ENCODE measurements around the gene INS. TPM values are rescaled to one million over a fixed set of nuclear protein-coding genes. Genes with fewer than 3 reads are reported as not detected.

The INS gene
- total and polyA plus RNA-seq, 2 of the 4 experiments (the other 2 are of a cell fraction) = not detected

GRCh38 chr11:2128130-2128510 lies 32.9 kb downstream of the INS start:
- Histone ChIP-seq H4K8ac (ENCODE audit: low read depth in 2 of 2, low read length in 2 of 2) (no peak overlapping the region), H2BK15ac (ENCODE audit: low read depth, low read length) (no peak overlapping the region), H2BK5ac (ENCODE audit: low read depth, low read length, poor library complexity, severe bottlenecking) (no peak overlapping the region), H3K9me1 (ENCODE audit: insufficient read depth, low read length) (peaks cover 7% of the 10 kb centered on the region), H3K4me2 (ENCODE audit: low read depth, low read length) (no peak overlapping the region), H4K20me1 (ENCODE audit: insufficient read depth, low read length) (peaks cover 9% of the 10 kb centered on the region; the same call in 1 of the 2 replicates), H2AFZ (replicated peaks; ENCODE audit: low read length, poor library complexity) (no peak overlapping the region), H2BK20ac (ENCODE audit: low read depth, low read length) (no peak overlapping the region), H2AK5ac (ENCODE audit: low read depth, low read length) (no peak overlapping the region), H3K4me1 (ENCODE audit: control insufficient read depth, insufficient read depth, low read length) (no peaks in the 10 kb centered on the region), H3K4me3 (ENCODE audit: insufficient read depth, low read depth, low read length) (no peak overlapping the region), H3K36me3 (ENCODE audit: control insufficient read depth, insufficient read depth, low read length) (peaks cover 2% of the 10 kb centered on the region; the same call in 1 of the 2 replicates), H2BK120ac (ENCODE audit: low read depth, low read length) (no peak overlapping the region), H4K5ac (ENCODE audit: low read depth, low read length) (no peak overlapping the region), H3K27ac (ENCODE audit: insufficient read depth, low read length) (no peak overlapping the region), H3K23ac (ENCODE audit: low read depth, low read length) (no peak overlapping the region), H3K56ac (ENCODE audit: extremely low read depth, insufficient read depth, low read length) (no peak overlapping the region), H4K91ac (ENCODE audit: insufficient read depth, low read depth, low read length) (no peak overlapping the region), H3K79me1 (ENCODE audit: low read depth in 1 of 2, low read length in 2 of 2) (peaks cover 0 to 6% of the 10 kb centered on the region in 2 experiments; a peak in 2 of 4 replicates), H3K27me3 (ENCODE audit: control insufficient read depth, insufficient read depth, low read length) (no peaks in the 10 kb centered on the region; the same call in 1 of the 2 replicates), H3K4ac (ENCODE audit: low read depth, low read length) (no peak overlapping the region), H2AK9ac (replicated peaks; ENCODE audit: low read depth, low read length, poor library complexity) (no peak overlapping the region), H3K18ac (ENCODE audit: low read depth, low read length) (no peak overlapping the region), H3K9ac (ENCODE audit: low read depth, low read length) (no peak overlapping the region), H3K14ac (replicated peaks; ENCODE audit: low read depth, low read length) (no peak overlapping the region), H3K9me3 (ENCODE audit: control insufficient read depth, insufficient read depth, low read length) (no peaks in the 10 kb centered on the region)
- ChIA-PET POLR2A (ENCODE audit: unreplicated experiment) (interaction anchor here (0.6 kb wide), 1 partner anchor 1310 kb away, joined by 3 read pairs; no protein-coding TSS in a partner anchor), CTCF (no interaction called here)
- TF ChIP-seq NFE2L2 (IDR thresholded peaks at IDR 0.05; ENCODE audit: low read depth, low read length) (no peak), BHLHE40 (IDR thresholded peaks at IDR 0.05; ENCODE audit: low read depth, low read length) (no peak), CEBPB (IDR thresholded peaks at IDR 0.05; ENCODE audit: low read depth, low read length) (no peak), MAZ (IDR thresholded peaks at IDR 0.05; ENCODE audit: borderline replicate concordance, low read depth, low read length) (no peak), MAFK (IDR thresholded peaks at IDR 0.05; ENCODE audit: low read depth, low read length) (no peak), FOS (IDR thresholded peaks at IDR 0.05; ENCODE audit: low read depth, low read length) (no peak), USF2 (IDR thresholded peaks at IDR 0.05; ENCODE audit: low read depth, low read length) (no peak), CHD1 (IDR thresholded peaks at IDR 0.05; ENCODE audit: low read depth, low read length) (no peak), SMC3 (IDR thresholded peaks at IDR 0.05; ENCODE audit: low read depth, low read length) (no peak), POLR2A (IDR thresholded peaks at IDR 0.05; ENCODE audit: low read depth, low read length) (no peak)
- intact Hi-C loops (cut with micrococcal nuclease) (no loop called here), dilution Hi-C loops (cut with HindIII; ENCODE audit: low sequenced_read_pairs, unreplicated experiment) (no loop called here), in situ Hi-C loops (cut with MboI; ENCODE audit: low sequenced_read_pairs) (no loop called here)
- ATAC-seq (ENCODE audit: low read depth) (no peak), DNase-seq (no peak)
- no CpG with 5 or more reads among the region's 7 CpGs for WGBS, 2 experiments (ENCODE audit: extremely low coverage in 2 of 2, insufficient read length in 1 of 2)
- no TSS peak for BruUV-seq (replicated peaks)

Data from IMR-90 (cell line).